Lower leg skin (tissue), 3 donors: ENCODE results near the gene ARHGEF12.

ENCODE experiments used
- CTCF ChIP-seq, 3 donors: fragments of 450-650 bp; IDR thresholded peaks; one replicate each; pipeline ENCODE4 v1.5.1; 2016; ENCODE audit warnings: antibody characterized with exemption in 3 of 3, mild to moderate bottlenecking in 3 of 3, moderate library complexity in 2 of 3
- POLR2A ChIP-seq, 2 donors: fragments of 450-650 bp; IDR thresholded peaks; one replicate each; pipeline ENCODE4 v1.6.1; 2016 to 2017; ENCODE audit warnings: antibody characterized with exemption in 2 of 2, mild to moderate bottlenecking in 1 of 2, moderate library complexity in 1 of 2

- TF ChIP-seq CTCF (IDR thresholded peaks at IDR 0.05): no peak
- TF ChIP-seq POLR2A (IDR thresholded peaks at IDR 0.05): no peak
Observed at GRCh38 chr11:120492486-120492885, 156.3 kb downstream of the ARHGEF12 start.
